ENCODE measurements around the gene SYNC. TPM values are rescaled to one million over a fixed set of nuclear protein-coding genes. Genes with fewer than 3 reads are reported as not detected.
"Not testable (repeated sequence)": the region's sequence is repeated elsewhere in the genome, so short reads cannot be mapped to it uniquely, and the experiment has no call there.

SYNC gene
- total and polyA plus RNA-seq, 2 experiments from 2014 or later = 6.8 to 9.0 TPM

GRCh38 chr1:32632829-32633228 is 69.7 kb downstream of the SYNC start:
- H4K20me1 ChIP-seq (ENCODE audit: insufficient read depth, poor library complexity, severe bottlenecking) = peaks cover 5% of the 10 kb centered on the region
- H3K4me2 ChIP-seq = no peak overlapping the region
- H3K4me3 ChIP-seq = no peak overlapping the region
- no peak for DNase-seq (ENCODE audit: low spot score)
- TF ChIP-seq EZH2 (IDR thresholded peaks at IDR 0.05; ENCODE audit: borderline replicate concordance) = no peak
- TF ChIP-seq EZH2phosphoT487 (IDR thresholded peaks at IDR 0.05; ENCODE audit: low read depth, severe bottlenecking, unreplicated experiment) = no peak
- TF ChIP-seq CTCF (IDR thresholded peaks at IDR 0.05; ENCODE audit: poor library complexity) = no peak
- no peak overlapping the region for H2AFZ ChIP-seq
- WGBS (ENCODE audit: low lambda C conversion rate, missing lambda C conversion rate) = 81% methylated on average over 2 of the region's 2 CpGs
- H3K79me2 ChIP-seq = peaks cover 38% of the 10 kb centered on the region
- no peak overlapping the region for H3K27ac ChIP-seq
- H3K4me1 ChIP-seq (ENCODE audit: insufficient read depth) = no peaks in the 10 kb centered on the region
- no peaks in the 10 kb centered on the region for H3K9me2 ChIP-seq (replicated peaks; ENCODE audit: insufficient read depth)
- H3K36me3 ChIP-seq (replicated peaks; ENCODE audit: insufficient read depth, low read depth) = no peaks in the 10 kb centered on the region
- no peaks in the 10 kb centered on the region for H3K27me3 ChIP-seq
- no peaks in the 10 kb centered on the region for H3K9me3 ChIP-seq (ENCODE audit: low read depth)

- H3K4me3 ChIP-seq; H2AFZ ChIP-seq; H3K27ac ChIP-seq; H3K36me3 ChIP-seq (replicated peaks; ENCODE audit: insufficient read depth, low read depth); H3K4me2 ChIP-seq; H4K20me1 ChIP-seq (ENCODE audit: insufficient read depth, poor library complexity, severe bottlenecking); DNase-seq (ENCODE audit: low spot score); H3K9me3 ChIP-seq (ENCODE audit: low read depth); H3K27me3 ChIP-seq; H3K4me1 ChIP-seq (ENCODE audit: insufficient read depth); H3K9me2 ChIP-seq (replicated peaks; ENCODE audit: insufficient read depth): not testable (repeated sequence)
- WGBS (ENCODE audit: low lambda C conversion rate, missing lambda C conversion rate) = 99% methylated on average over 4 of the region's 4 CpGs
- peaks cover 17% of the 10 kb centered on the region for H3K79me2 ChIP-seq
Observed at GRCh38 chr1:32630173-32630572, 72.4 kb downstream of the SYNC start.

Small RNA genes lying within 50 kb of the gene (small RNA-seq; reads per million reads assigned to genes)
- not detected for gene RF00019

Other genes with a start within 250 kb of the SYNC start
- 0.36 and 0.90 TPM in 2 replicates for gene ZBTB8B, start 237.7 kb downstream of the SYNC start, total RNA-seq
- 0.22 and 0.28 TPM in 2 replicates for gene ZBTB8B, start 237.7 kb downstream of the SYNC start, polyA plus RNA-seq
- 5.1 and 5.7 TPM in 2 replicates for gene ZBTB8A, start 163.3 kb downstream of the SYNC start, total RNA-seq
- 3.0 and 3.7 TPM in 2 replicates for gene ZBTB8A, start 163.3 kb downstream of the SYNC start, polyA plus RNA-seq
- 65.1 and 70.1 TPM in 2 replicates for gene ZBTB8OS, start 52.2 kb downstream of the SYNC start, total RNA-seq
- gene ZBTB8OS, start 52.2 kb downstream of the SYNC start, polyA plus RNA-seq = 62.7 and 64.6 TPM in 2 replicates
- 139 and 147 TPM in 2 replicates for gene RBBP4, start 51.6 kb downstream of the SYNC start, total RNA-seq
- 167 and 177 TPM in 2 replicates for gene RBBP4, start 51.6 kb downstream of the SYNC start, polyA plus RNA-seq
- 83.4 and 104 TPM in 2 replicates for gene YARS1, start 114.6 kb upstream of the SYNC start, total RNA-seq
- 140 and 150 TPM in 2 replicates for gene YARS1, start 114.6 kb upstream of the SYNC start, polyA plus RNA-seq
- gene S100PBP, start 114.9 kb upstream of the SYNC start, total RNA-seq = 27.1 and 41.5 TPM in 2 replicates
- 10.7 and 17.9 TPM in 2 replicates for gene S100PBP, start 114.9 kb upstream of the SYNC start, polyA plus RNA-seq
- 5.8 and 9.0 TPM in 2 replicates for gene FNDC5, start 168.1 kb upstream of the SYNC start, total RNA-seq
- gene FNDC5, start 168.1 kb upstream of the SYNC start, polyA plus RNA-seq = 5.2 and 11.2 TPM in 2 replicates
- not detected in 2 replicates for gene HPCA, start 183.7 kb upstream of the SYNC start, total RNA-seq
- gene HPCA, start 183.7 kb upstream of the SYNC start, polyA plus RNA-seq = 0.85 and 1.0 TPM in 2 replicates
- 24.8 and 33.5 TPM in 2 replicates for gene TMEM54, start 198.6 kb upstream of the SYNC start, total RNA-seq
- 52.6 and 64.7 TPM in 2 replicates for gene TMEM54, start 198.6 kb upstream of the SYNC start, polyA plus RNA-seq